ENCODE results near the gene CRTC2. TPM values are rescaled to one million over a fixed set of nuclear protein-coding genes. Genes with fewer than 3 reads are reported as not detected.
"Not testable (repeated sequence)": the region's sequence is repeated elsewhere in the genome, so short reads cannot be mapped to it uniquely, and the experiment has no call there.

CRTC2 gene
- total and polyA plus RNA-seq, 2 donors (not counting 1 experiment from before 2014, with no cell fraction given): 2.6 to 7.1 TPM

DNA sequence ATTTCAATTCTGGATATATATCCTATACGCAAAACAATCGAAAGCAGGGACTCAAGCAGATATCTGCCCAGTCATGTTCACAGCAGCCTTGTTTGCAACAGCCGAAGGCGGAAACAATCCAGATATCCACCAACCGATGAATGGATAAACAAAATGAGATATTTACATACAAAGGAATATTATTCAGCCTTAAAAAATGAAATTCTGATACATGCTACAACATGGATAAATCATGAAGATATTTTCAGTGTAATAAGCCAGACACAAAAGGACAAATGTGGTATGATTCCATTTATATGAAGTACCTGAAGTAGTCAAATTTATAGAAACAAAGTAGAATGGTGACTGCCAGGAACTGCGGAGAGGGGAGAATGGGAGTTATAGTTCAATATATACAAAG, 51.3 kb downstream of the CRTC2 start:
- H3K4me2 ChIP-seq (ENCODE audit: extremely low read depth, insufficient read depth, low read length): no peak overlapping the region
- no peak overlapping the region for H3K27ac ChIP-seq (ENCODE audit: insufficient read depth, low read length)
- H3K9ac ChIP-seq (ENCODE audit: insufficient read depth, low read length): no peak overlapping the region
- H3K27me3 ChIP-seq (ENCODE audit: control insufficient read depth, insufficient read depth, low read length): no peaks in the 10 kb centered on the region
- no peaks in the 10 kb centered on the region for H3K36me3 ChIP-seq (ENCODE audit: control insufficient read depth, insufficient read depth, low read length)
- H3K79me2 ChIP-seq (ENCODE audit: control insufficient read depth, insufficient read depth, low read length): peaks cover 39% of the 10 kb centered on the region
- H3K4me3 ChIP-seq (replicated peaks in 1 of 4; ENCODE audit: control extremely low read depth in 1 of 4, insufficient read depth in 1 of 4, low read depth in 3 of 4, low read length in 4 of 4): no peak overlapping the region
- H4K20me1 ChIP-seq (ENCODE audit: control insufficient read depth, extremely low read depth, insufficient read depth, low read length): no peaks in the 10 kb centered on the region
- no peak for TF ChIP-seq EZH2 (IDR thresholded peaks at IDR 0.05; ENCODE audit: low read length, missing control alignments)
- TF ChIP-seq, protein P1, sequence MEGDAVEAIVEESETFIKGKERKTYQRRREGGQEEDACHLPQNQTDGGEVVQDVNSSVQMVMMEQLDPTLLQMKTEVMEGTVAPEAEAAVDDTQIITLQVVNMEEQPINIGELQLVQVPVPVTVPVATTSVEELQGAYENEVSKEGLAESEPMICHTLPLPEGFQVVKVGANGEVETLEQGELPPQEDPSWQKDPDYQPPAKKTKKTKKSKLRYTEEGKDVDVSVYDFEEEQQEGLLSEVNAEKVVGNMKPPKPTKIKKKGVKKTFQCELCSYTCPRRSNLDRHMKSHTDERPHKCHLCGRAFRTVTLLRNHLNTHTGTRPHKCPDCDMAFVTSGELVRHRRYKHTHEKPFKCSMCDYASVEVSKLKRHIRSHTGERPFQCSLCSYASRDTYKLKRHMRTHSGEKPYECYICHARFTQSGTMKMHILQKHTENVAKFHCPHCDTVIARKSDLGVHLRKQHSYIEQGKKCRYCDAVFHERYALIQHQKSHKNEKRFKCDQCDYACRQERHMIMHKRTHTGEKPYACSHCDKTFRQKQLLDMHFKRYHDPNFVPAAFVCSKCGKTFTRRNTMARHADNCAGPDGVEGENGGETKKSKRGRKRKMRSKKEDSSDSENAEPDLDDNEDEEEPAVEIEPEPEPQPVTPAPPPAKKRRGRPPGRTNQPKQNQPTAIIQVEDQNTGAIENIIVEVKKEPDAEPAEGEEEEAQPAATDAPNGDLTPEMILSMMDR (conservative IDR thresholded peaks at IDR 0.05 in 1 of 2, IDR thresholded peaks at IDR 0.05 in 1 of 2; ENCODE audit: low read depth in 1 of 2, low read length in 2 of 2): no peak
- H3K9me3 ChIP-seq (ENCODE audit: control insufficient read depth, insufficient read depth, low read depth, low read length): no peaks in the 10 kb centered on the region
- H3K4me1 ChIP-seq (ENCODE audit: control insufficient read depth, extremely low read depth, insufficient read depth, low read length): no peaks in the 10 kb centered on the region
- DNase-seq (ENCODE audit: low read depth in 2 of 2): no peak
- H2AFZ ChIP-seq (ENCODE audit: low read length): no peak overlapping the region

DNA sequence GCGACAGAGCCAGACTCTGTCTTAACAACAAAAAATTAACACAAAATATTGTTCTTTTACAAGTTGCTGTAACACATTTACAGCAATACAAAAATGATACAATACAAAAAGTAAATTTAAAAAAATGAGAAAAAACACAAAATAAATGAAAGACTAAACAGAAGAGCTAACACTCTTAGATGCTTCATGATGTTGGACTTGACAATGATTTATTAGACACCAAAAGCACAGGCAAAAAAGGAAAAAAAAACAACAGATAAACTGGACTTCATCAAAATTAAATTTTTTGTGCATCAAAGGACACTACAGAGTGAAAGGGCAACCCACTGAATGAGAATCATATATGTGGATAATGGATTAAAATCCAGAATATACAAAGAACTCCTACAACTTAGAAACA, 52.0 kb downstream of the CRTC2 start:
- H2AFZ ChIP-seq (ENCODE audit: low read length): no peak overlapping the region
- no peak overlapping the region for H3K27ac ChIP-seq (ENCODE audit: insufficient read depth, low read length)

DNA sequence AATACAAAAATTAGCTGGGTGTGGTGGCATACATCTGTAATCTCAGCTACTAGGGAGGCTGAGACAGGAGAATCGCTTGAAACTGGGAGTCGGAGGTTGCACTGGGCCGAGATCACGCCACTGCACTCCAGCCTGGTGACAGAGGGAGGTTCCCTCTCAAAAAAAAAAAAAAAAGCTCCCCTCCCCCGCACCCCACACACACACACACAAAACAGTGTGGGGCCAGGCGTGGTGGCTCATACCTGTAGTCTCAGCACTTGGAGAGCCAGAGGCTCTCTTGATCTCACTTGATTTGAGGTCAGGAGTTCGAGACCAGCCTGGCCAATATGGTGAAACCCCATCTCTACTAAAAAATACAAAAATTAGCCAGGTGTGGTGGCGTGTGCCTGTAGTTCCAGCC, 52.5 kb downstream of the CRTC2 start:
- not testable (repeated sequence) for H4K20me1 ChIP-seq (ENCODE audit: control insufficient read depth, extremely low read depth, insufficient read depth, low read length); H3K4me2 ChIP-seq (ENCODE audit: extremely low read depth, insufficient read depth, low read length); H3K4me1 ChIP-seq (ENCODE audit: control insufficient read depth, extremely low read depth, insufficient read depth, low read length); H3K27ac ChIP-seq (ENCODE audit: insufficient read depth, low read length); H3K9ac ChIP-seq (ENCODE audit: insufficient read depth, low read length); H2AFZ ChIP-seq (ENCODE audit: low read length); DNase-seq (ENCODE audit: low read depth in 2 of 2); H3K27me3 ChIP-seq (ENCODE audit: control insufficient read depth, insufficient read depth, low read length); H3K4me3 ChIP-seq (replicated peaks in 1 of 4; ENCODE audit: control extremely low read depth in 1 of 4, insufficient read depth in 1 of 4, low read depth in 3 of 4, low read length in 4 of 4); H3K9me3 ChIP-seq (ENCODE audit: control insufficient read depth, insufficient read depth, low read depth, low read length); H3K36me3 ChIP-seq (ENCODE audit: control insufficient read depth, insufficient read depth, low read length)
- H3K79me2 ChIP-seq (ENCODE audit: control insufficient read depth, insufficient read depth, low read length): peaks cover 42% of the 10 kb centered on the region

More for the DNA sequence above, 52.0 kb downstream of the CRTC2 start:
- no peak for DNase-seq (ENCODE audit: low read depth in 2 of 2)
- TF ChIP-seq EZH2 (IDR thresholded peaks at IDR 0.05; ENCODE audit: low read length, missing control alignments): no peak
- TF ChIP-seq, protein P1 (conservative IDR thresholded peaks at IDR 0.05 in 1 of 2, IDR thresholded peaks at IDR 0.05 in 1 of 2; ENCODE audit: low read depth in 1 of 2, low read length in 2 of 2): no peak
- Histone ChIP-seq H3K9ac (ENCODE audit: insufficient read depth, low read length) (no peak overlapping the region), H3K79me2 (ENCODE audit: control insufficient read depth, insufficient read depth, low read length) (peaks cover 39% of the 10 kb centered on the region), H3K4me3 (replicated peaks in 1 of 4; ENCODE audit: control extremely low read depth in 1 of 4, insufficient read depth in 1 of 4, low read depth in 3 of 4, low read length in 4 of 4) (no peak overlapping the region), H3K4me2 (ENCODE audit: extremely low read depth, insufficient read depth, low read length) (no peak overlapping the region), H3K27me3 (ENCODE audit: control insufficient read depth, insufficient read depth, low read length) (no peaks in the 10 kb centered on the region), H4K20me1 (ENCODE audit: control insufficient read depth, extremely low read depth, insufficient read depth, low read length) (no peaks in the 10 kb centered on the region), H3K4me1 (ENCODE audit: control insufficient read depth, extremely low read depth, insufficient read depth, low read length) (no peaks in the 10 kb centered on the region), H3K9me3 (ENCODE audit: control insufficient read depth, insufficient read depth, low read depth, low read length) (no peaks in the 10 kb centered on the region), H3K36me3 (ENCODE audit: control insufficient read depth, insufficient read depth, low read length) (no peaks in the 10 kb centered on the region)

Measured in fibroblast of lung (primary cell).